HG02938 (cell line): ENCODE measurements around the gene IKBIP.
"Not testable (repeated sequence)": the region's sequence is repeated elsewhere in the genome, so short reads cannot be mapped to it uniquely, and the experiment has no call there.

Experiments
- ATAC-seq: cut with Tn5 transposase; IDR thresholded peaks from one replicate; pipeline ENCODE4 v1.9.1; 2021; ENCODE audit warnings: mild to moderate bottlenecking, moderate library complexity; ENCODE audit not compliant: unreplicated experiment

Gene IKBIP

GRCh38 chr12:98578392-98578791, 66.2 kb downstream of the IKBIP start:
- no peak for ATAC-seq

DNA sequence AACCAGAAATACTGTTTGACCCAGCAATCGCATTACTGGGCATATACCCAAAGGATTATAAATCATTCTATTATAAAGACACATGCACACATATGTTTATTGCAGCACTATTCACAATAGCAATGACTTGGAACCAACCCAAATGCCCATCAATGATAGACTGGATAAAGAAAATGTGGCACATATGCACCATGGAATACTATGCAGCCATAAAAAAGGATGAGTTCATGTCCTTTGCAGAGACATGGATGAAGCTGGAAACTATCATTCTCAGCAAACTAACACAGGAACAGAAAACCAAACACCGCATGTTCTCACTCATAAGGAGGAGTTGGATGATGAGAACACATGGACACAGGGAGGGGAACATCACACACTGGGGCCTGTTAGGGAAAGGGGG, 67.8 kb downstream of the IKBIP start:
- ATAC-seq = not testable (repeated sequence)

DNA sequence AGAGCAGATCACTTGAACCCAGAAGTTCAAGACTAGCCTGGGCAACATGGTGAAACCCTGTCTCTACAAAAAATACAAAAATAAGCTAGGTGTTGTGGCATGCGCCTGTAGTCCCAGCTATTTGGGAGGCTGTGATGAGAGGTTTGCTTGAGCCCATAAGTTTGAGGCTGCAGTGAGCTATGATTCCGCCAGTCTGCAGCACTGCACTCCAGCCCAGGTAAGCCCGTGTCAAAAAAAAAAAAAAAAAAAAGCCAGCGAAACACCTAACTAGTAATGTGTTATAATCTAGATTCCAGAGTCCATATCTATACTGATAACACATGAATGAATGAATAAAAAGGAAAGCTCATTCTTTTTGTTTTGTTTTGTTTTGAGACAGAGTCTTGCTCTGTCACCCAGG, 69.6 kb downstream of the IKBIP start:
- no peak for ATAC-seq
